Caco-2 (cell line): Measurements from ENCODE around the gene PPM1F. TPM values are rescaled to one million over a fixed set of nuclear protein-coding genes. Genes with fewer than 3 reads are reported as not detected.

Experiments used
- BruUV-seq: library from RNA; stranded (reverse); fragments of 400-500 nt; replicated peaks from 2 replicates; lab custom pipeline; 2021; lab: Mats Ljungman, UMichigan
- CTCF ChIA-PET: fragments of 300-600 bp; sonication (Branson Sonifier 250); formaldehyde crosslinking; loops from one replicate; lab custom pipeline; 2022; ENCODE audit warnings: antibody characterized with exemption; lab: Charles Lee
- POLR2A ChIA-PET: fragments of 300-600 bp; sonication (Branson Sonifier 250); formaldehyde crosslinking; loops from one replicate; lab custom pipeline; 2022; ENCODE audit warnings: antibody characterized with exemption; lab: Charles Lee
- DNase-seq, 2 experiments: peaks; one replicate each; pipeline versions ENCODE4 v3.0.0 to v3.0.0-alpha.2; 2020 to 2022
- H3K27me3 ChIP-seq: replicated peaks from 2 replicates; pipeline ENCODE4 v1.6.0; 2011; ENCODE audit warnings: low read length; ENCODE audit not compliant: control insufficient read depth, insufficient read depth
- H3K36me3 ChIP-seq: 2 replicates; pipeline ENCODE4 v1.5.1; 2011; ENCODE audit warnings: low read length; ENCODE audit not compliant: control insufficient read depth, insufficient read depth
- H3K4me1 ChIP-seq: fragments of 250-450 bp; sonication (Bioruptor Pico); 2 replicates; pipeline ENCODE4 v1.5.1; 2020; ENCODE audit warnings: mild to moderate bottlenecking
- H3K4me3 ChIP-seq: 2 replicates; pipeline ENCODE4 v1.5.1; 2011; ENCODE audit warnings: low read depth, mild to moderate bottlenecking, control low read depth, low read length
- H3K9me3 ChIP-seq: fragments of 250-450 bp; sonication (Bioruptor Pico); 2 replicates; pipeline ENCODE4 v1.5.1; 2020; ENCODE audit warnings: mild to moderate bottlenecking, moderate library complexity
- H3K27ac Mint-ChIP-seq: one replicate; pipeline ENCODE4 v1.8.0; 2022; ENCODE audit warnings: mixed read lengths; ENCODE audit not compliant: unreplicated experiment
- H3K27me3 Mint-ChIP-seq: one replicate; pipeline ENCODE4 v1.8.0; 2022; ENCODE audit warnings: mixed read lengths; ENCODE audit not compliant: insufficient read depth, unreplicated experiment
- H3K36me3 Mint-ChIP-seq: one replicate; pipeline ENCODE4 v1.8.0; 2022; ENCODE audit warnings: mild to moderate bottlenecking, mixed read lengths; ENCODE audit not compliant: insufficient read depth, unreplicated experiment
- H3K4me1 Mint-ChIP-seq: one replicate; pipeline ENCODE4 v1.8.0; 2022; ENCODE audit warnings: low read depth, mixed read lengths; ENCODE audit not compliant: unreplicated experiment
- H3K4me3 Mint-ChIP-seq: one replicate; pipeline ENCODE4 v1.8.0; 2022; ENCODE audit warnings: mild to moderate bottlenecking, moderate library complexity, mixed read lengths; ENCODE audit not compliant: unreplicated experiment
- H3K9me3 Mint-ChIP-seq: one replicate; pipeline ENCODE4 v1.8.0; 2022; ENCODE audit warnings: mixed read lengths; ENCODE audit not compliant: unreplicated experiment
- intact Hi-C: fragments of 100-400 bp; cut with micrococcal nuclease; formaldehyde crosslinking; loops from one replicate; pipeline ENCODE4 v1.10.0; 2022; ENCODE audit not compliant: unreplicated experiment
- total RNA-seq: library from RNA; stranded (reverse); gene quantifications from 2 replicates; pipeline ENCODE4 v1.2.3, GENCODE V29; 2022
- TF ChIP-seq, protein P1 (sequence below), 2 experiments: fragments of 200-600 bp in 1 of 2; IDR thresholded peaks; 1 replicate in 1 of 2; 2 replicates in 1 of 2; pipeline versions ENCODE4 v1.5.1 to v1.8.0; 2011 to 2022; ENCODE audit warnings: antibody characterized with exemption in 1 of 2, control low read depth in 1 of 2, inconsistent platforms in 1 of 2, low read depth in 1 of 2, low read length in 1 of 2, mild to moderate bottlenecking in 1 of 2, moderate library complexity in 1 of 2; ENCODE audit not compliant: insufficient read depth in 1 of 2, severe bottlenecking in 1 of 2, unreplicated experiment in 1 of 2

The PPM1F gene
- total RNA-seq, 1 experiment from 2014 or later: 25.8 TPM

DNA sequence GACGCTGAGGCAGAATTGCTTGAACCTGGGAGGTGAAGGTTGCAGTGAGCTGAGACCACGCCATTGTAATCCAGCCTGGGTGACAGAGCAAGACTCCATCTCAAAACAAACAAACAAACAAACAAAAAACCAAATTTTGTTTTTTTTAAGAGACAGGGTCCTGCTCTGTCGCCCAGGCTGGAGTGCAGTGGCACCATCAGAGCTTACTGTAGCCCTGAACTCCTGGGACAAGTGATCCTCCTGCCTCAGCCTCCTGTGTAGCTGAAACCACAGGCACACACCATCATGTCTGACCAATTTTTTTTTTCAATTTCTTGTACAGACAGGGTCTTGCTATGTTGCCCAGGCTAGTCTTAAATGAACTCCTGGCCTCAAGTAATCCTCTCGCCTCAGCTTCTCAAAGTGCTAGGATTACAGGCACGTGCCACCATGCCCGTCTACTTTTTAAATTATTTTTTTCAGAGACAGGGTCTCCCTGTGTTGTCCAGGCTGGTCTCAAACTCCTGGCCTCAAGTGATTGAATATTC, 13.2 kb upstream of the PPM1F start:
- H3K27ac Mint-ChIP-seq: no peak overlapping the region
- Histone ChIP-seq H3K36me3 (peaks cover 1% of the 10 kb centered on the region; the same call in 1 of the 2 replicates), H3K4me3 (no peak overlapping the region), H3K9me3 (no peaks in the 10 kb centered on the region), H3K4me1 (no peaks in the 10 kb centered on the region), H3K27me3 (no peaks in the 10 kb centered on the region)
- no peaks in the 10 kb centered on the region for H3K9me3 Mint-ChIP-seq
- intact Hi-C loops: no loop called here
- CTCF ChIA-PET: interaction anchor here (1.1 kb wide), 1 partner anchor 21 kb away, joined by 3 read pairs; no protein-coding TSS in a partner anchor
- BruUV-seq: no TSS peak
- TF ChIP-seq, protein P1, sequence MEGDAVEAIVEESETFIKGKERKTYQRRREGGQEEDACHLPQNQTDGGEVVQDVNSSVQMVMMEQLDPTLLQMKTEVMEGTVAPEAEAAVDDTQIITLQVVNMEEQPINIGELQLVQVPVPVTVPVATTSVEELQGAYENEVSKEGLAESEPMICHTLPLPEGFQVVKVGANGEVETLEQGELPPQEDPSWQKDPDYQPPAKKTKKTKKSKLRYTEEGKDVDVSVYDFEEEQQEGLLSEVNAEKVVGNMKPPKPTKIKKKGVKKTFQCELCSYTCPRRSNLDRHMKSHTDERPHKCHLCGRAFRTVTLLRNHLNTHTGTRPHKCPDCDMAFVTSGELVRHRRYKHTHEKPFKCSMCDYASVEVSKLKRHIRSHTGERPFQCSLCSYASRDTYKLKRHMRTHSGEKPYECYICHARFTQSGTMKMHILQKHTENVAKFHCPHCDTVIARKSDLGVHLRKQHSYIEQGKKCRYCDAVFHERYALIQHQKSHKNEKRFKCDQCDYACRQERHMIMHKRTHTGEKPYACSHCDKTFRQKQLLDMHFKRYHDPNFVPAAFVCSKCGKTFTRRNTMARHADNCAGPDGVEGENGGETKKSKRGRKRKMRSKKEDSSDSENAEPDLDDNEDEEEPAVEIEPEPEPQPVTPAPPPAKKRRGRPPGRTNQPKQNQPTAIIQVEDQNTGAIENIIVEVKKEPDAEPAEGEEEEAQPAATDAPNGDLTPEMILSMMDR (IDR thresholded peaks at IDR 0.05; ENCODE audit: insufficient read depth in 1 of 2, low read depth in 1 of 2, low read length in 1 of 2, severe bottlenecking in 1 of 2, unreplicated experiment in 1 of 2): no peak
- no peak overlapping the region for H3K4me3 Mint-ChIP-seq
- DNase-seq: no peak
- H3K27me3 Mint-ChIP-seq: no peaks in the 10 kb centered on the region
- no peaks in the 10 kb centered on the region for H3K4me1 Mint-ChIP-seq
- H3K36me3 Mint-ChIP-seq: peaks cover 52% of the 10 kb centered on the region
- POLR2A ChIA-PET: interaction anchor here (0.5 kb wide), 1 partner anchor 230 kb away, joined by 3 read pairs; no protein-coding TSS in a partner anchor

DNA sequence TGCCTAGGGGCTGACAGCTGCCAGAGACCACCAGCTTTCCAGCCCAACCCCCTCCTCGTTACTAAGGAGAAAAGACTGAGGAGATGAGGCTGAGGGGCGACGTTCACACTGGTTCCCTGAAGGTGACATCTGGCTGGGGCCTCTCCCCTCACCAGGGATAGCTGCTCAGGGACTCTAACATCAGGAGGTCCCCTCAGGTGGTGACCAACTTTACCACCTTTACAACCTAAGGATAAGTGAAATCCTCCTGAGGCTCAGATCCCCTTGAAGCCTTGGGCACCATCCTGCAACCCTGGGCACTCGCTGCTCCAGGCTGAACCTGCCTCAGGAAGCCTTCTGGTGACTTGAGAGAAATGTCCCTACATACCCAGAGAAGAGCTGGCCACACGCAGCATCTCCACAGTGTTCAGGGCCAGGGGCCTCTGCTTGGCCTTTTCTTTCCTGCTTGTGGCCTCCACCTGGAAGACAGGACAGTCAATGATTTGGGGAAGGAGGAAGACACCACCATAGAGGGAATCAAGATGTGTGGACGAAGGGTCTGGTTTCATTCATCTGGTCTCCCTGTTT, 12.4 kb upstream of the PPM1F start:
- no peaks in the 10 kb centered on the region for H3K27me3 Mint-ChIP-seq
- ChIA-PET CTCF (interaction anchor here (1.1 kb wide), 1 partner anchor 20 kb away, joined by 3 read pairs; no protein-coding TSS in a partner anchor), POLR2A (interaction anchor here (0.5 kb wide), 1 partner anchor 229 kb away, joined by 3 read pairs; no protein-coding TSS in a partner anchor)
- H3K4me3 ChIP-seq: no peak overlapping the region
- TF ChIP-seq, protein P1 (IDR thresholded peaks at IDR 0.05; ENCODE audit: insufficient read depth in 1 of 2, low read depth in 1 of 2, low read length in 1 of 2, severe bottlenecking in 1 of 2, unreplicated experiment in 1 of 2): no peak
- no peaks in the 10 kb centered on the region; the same call in 1 of the 2 replicates for H3K36me3 ChIP-seq
- no peaks in the 10 kb centered on the region for H3K4me1 Mint-ChIP-seq
- no peak for DNase-seq
- intact Hi-C loops: no loop called here
- no TSS peak for BruUV-seq
- no peaks in the 10 kb centered on the region for H3K9me3 ChIP-seq
- H3K4me1 ChIP-seq: no peaks in the 10 kb centered on the region
- H3K4me3 Mint-ChIP-seq: no peak overlapping the region
- no peaks in the 10 kb centered on the region for H3K9me3 Mint-ChIP-seq
- no peak overlapping the region for H3K27ac Mint-ChIP-seq
- H3K36me3 Mint-ChIP-seq: peaks cover 48% of the 10 kb centered on the region
- no peaks in the 10 kb centered on the region for H3K27me3 ChIP-seq

DNA sequence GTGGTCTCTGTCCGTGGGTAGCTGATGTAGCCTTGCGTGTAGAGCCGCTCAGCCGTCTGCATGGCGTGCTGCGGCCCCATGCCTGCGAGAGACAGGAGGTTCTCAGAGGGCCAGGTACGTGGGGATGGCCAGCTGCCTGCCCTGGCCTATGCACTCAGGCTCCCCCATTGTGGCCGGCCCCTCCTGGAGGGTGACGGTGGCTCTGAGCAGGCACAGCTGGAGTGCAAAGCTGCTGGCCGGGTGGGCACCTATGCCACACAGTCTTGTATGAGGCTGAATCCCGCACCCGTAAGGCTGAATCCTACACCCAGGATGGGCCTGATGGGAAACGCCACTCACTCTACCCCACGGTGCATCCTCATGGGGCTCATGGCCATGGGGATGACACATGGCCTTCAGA, 11.6 kb upstream of the PPM1F start:
- no peak overlapping the region for H3K27ac Mint-ChIP-seq
- Histone ChIP-seq H3K36me3 (no peaks in the 10 kb centered on the region; the same call in 1 of the 2 replicates), H3K27me3 (no peaks in the 10 kb centered on the region), H3K9me3 (no peaks in the 10 kb centered on the region), H3K4me3 (no peak overlapping the region), H3K4me1 (no peaks in the 10 kb centered on the region)
- no TSS peak for BruUV-seq
- H3K27me3 Mint-ChIP-seq: no peaks in the 10 kb centered on the region
- peaks cover 48% of the 10 kb centered on the region for H3K36me3 Mint-ChIP-seq
- H3K4me1 Mint-ChIP-seq: no peaks in the 10 kb centered on the region
- ChIA-PET CTCF (no interaction called here), POLR2A (no interaction called here)
- no peak for DNase-seq
- intact Hi-C loops: no loop called here
- TF ChIP-seq, protein P1 (IDR thresholded peaks at IDR 0.05; ENCODE audit: insufficient read depth in 1 of 2, low read depth in 1 of 2, low read length in 1 of 2, severe bottlenecking in 1 of 2, unreplicated experiment in 1 of 2): no peak
- no peak overlapping the region for H3K4me3 Mint-ChIP-seq
- no peaks in the 10 kb centered on the region for H3K9me3 Mint-ChIP-seq
